MCF 10A (cell line): ENCODE measurements around the gene WDR76. TPM values are rescaled to one million over a fixed set of nuclear protein-coding genes. Genes with fewer than 3 reads are reported as not detected.

ENCODE experiments used
- BruUV-seq: library from RNA; stranded (reverse); fragments of 400-500 nt; replicated peaks from 2 replicates; lab custom pipeline; 2021; lab: Mats Ljungman, UMichigan
- CTCF ChIA-PET: fragments of 300-600 bp; sonication (Branson Sonifier 250); formaldehyde crosslinking; extraction: SDS; loops from one replicate; lab custom pipeline; 2021; ENCODE audit warnings: antibody characterized with exemption, inconsistent platforms; lab: Yijun Ruan, JAX
- POLR2A ChIA-PET: fragments of 300-600, 350-650 bp; sonication (Branson Sonifier 250); formaldehyde crosslinking; extraction: SDS; loops from one replicate; lab custom pipeline; 2020; ENCODE audit warnings: antibody characterized with exemption, inconsistent platforms; lab: Yijun Ruan, JAX
- DNase-seq: peaks from one replicate; pipeline ENCODE4 v3.0.0-alpha.2; 2018; ENCODE audit not compliant: unreplicated experiment
- H3K27ac Mint-ChIP-seq: one replicate; pipeline ENCODE4 v1.8.0; 2022; ENCODE audit warnings: mild to moderate bottlenecking, low read depth, mixed read lengths; ENCODE audit not compliant: unreplicated experiment
- H3K27me3 Mint-ChIP-seq: one replicate; pipeline ENCODE4 v1.8.0; 2022; ENCODE audit warnings: mixed read lengths; ENCODE audit not compliant: insufficient read depth, unreplicated experiment
- H3K36me3 Mint-ChIP-seq: one replicate; pipeline ENCODE4 v1.8.0; 2022; ENCODE audit warnings: mild to moderate bottlenecking, moderate library complexity, mixed read lengths; ENCODE audit not compliant: insufficient read depth, unreplicated experiment
- H3K4me1 Mint-ChIP-seq: one replicate; pipeline ENCODE4 v1.8.0; 2022; ENCODE audit warnings: mixed read lengths; ENCODE audit not compliant: insufficient read depth, unreplicated experiment
- H3K4me3 Mint-ChIP-seq: one replicate; pipeline ENCODE4 v1.8.0; 2022; ENCODE audit warnings: mild to moderate bottlenecking, moderate library complexity, mixed read lengths; ENCODE audit not compliant: unreplicated experiment
- H3K9me3 Mint-ChIP-seq: one replicate; pipeline ENCODE4 v1.8.0; 2022; ENCODE audit warnings: mixed read lengths; ENCODE audit not compliant: unreplicated experiment
- intact Hi-C: fragments of 100-400 bp; cut with micrococcal nuclease; formaldehyde crosslinking; loops from 2 replicates; pipeline ENCODE4 v1.14.1; 2022
- total RNA-seq: library from RNA; stranded (reverse); gene quantifications from 2 replicates; pipeline ENCODE4 v1.2.3, GENCODE V29; 2022
- TF ChIP-seq, protein P1 (sequence below): fragments of 200-600 bp; IDR thresholded peaks from one replicate; pipeline ENCODE4 v1.8.0; 2022; ENCODE audit warnings: antibody characterized with exemption, mild to moderate bottlenecking; ENCODE audit not compliant: unreplicated experiment

Gene WDR76
- total RNA-seq, 1 experiment from 2014 or later = 6.9 TPM

DNA sequence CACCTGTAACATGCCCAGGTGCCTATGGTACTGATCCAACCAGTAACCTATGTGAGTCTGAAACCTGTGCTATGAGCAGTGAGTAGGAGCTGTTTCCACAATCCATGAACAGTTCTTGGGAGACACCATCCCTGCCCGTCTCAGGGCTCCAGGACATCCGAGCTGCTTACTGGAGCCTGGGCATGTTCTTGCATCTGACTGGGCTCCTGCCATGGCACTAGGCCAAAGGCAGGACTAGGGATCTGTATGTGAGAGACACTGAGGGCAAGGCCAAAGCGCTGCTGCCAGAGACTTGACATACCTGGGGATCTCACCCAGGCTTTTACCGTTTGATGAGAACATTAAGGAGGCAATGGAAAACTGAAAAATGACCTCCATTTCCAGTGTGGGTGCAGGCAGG is 59.8 kb downstream of the WDR76 start:
- DNase-seq = no peak
- ChIA-PET POLR2A (no interaction called here), CTCF (interaction anchor here (0.7 to 1.6 kb wide), 4 partner anchors 14 to 180 kb away, joined by 3 to 13 read pairs (median 4); no protein-coding TSS in a partner anchor)
- no peaks in the 10 kb centered on the region for H3K9me3 Mint-ChIP-seq
- H3K36me3 Mint-ChIP-seq = peaks cover 5% of the 10 kb centered on the region
- no TSS peak for BruUV-seq
- no peak overlapping the region for H3K4me3 Mint-ChIP-seq
- no peaks in the 10 kb centered on the region for H3K27me3 Mint-ChIP-seq
- H3K4me1 Mint-ChIP-seq = no peaks in the 10 kb centered on the region
- no peak overlapping the region for H3K27ac Mint-ChIP-seq
- intact Hi-C loops = no loop called here
- TF ChIP-seq, protein P1, sequence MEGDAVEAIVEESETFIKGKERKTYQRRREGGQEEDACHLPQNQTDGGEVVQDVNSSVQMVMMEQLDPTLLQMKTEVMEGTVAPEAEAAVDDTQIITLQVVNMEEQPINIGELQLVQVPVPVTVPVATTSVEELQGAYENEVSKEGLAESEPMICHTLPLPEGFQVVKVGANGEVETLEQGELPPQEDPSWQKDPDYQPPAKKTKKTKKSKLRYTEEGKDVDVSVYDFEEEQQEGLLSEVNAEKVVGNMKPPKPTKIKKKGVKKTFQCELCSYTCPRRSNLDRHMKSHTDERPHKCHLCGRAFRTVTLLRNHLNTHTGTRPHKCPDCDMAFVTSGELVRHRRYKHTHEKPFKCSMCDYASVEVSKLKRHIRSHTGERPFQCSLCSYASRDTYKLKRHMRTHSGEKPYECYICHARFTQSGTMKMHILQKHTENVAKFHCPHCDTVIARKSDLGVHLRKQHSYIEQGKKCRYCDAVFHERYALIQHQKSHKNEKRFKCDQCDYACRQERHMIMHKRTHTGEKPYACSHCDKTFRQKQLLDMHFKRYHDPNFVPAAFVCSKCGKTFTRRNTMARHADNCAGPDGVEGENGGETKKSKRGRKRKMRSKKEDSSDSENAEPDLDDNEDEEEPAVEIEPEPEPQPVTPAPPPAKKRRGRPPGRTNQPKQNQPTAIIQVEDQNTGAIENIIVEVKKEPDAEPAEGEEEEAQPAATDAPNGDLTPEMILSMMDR = no peak

DNA sequence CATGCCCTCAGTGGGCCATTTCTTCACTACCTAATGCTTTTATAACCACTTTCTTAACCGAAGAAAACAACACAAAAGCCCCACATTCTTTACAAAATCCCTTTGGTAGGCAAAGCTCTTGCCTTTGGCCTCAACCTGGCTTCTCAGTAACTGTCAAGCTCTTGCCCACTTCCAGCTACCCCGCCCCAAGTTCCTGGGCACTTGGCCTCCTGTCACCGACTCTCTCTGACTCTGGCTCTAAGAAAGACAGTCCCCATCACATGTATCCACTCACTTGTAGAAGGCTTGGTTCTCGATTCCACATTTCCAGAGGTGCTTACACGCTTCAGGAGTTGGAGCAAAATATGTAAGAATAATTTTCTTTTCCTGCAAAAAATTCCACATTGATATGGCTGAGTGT is 61.1 kb downstream of the WDR76 start:
- Mint-ChIP-seq H3K36me3 (peaks cover 5% of the 10 kb centered on the region), H3K27me3 (no peaks in the 10 kb centered on the region), H3K4me3 (no peak overlapping the region), H3K9me3 (no peaks in the 10 kb centered on the region), H3K4me1 (no peaks in the 10 kb centered on the region), H3K27ac (no peak overlapping the region)
- CTCF ChIA-PET = no interaction called here
- POLR2A ChIA-PET = no interaction called here
- BruUV-seq = no TSS peak
- intact Hi-C loops = no loop called here
- DNase-seq = no peak
- TF ChIP-seq, protein P1 = no peak

DNA sequence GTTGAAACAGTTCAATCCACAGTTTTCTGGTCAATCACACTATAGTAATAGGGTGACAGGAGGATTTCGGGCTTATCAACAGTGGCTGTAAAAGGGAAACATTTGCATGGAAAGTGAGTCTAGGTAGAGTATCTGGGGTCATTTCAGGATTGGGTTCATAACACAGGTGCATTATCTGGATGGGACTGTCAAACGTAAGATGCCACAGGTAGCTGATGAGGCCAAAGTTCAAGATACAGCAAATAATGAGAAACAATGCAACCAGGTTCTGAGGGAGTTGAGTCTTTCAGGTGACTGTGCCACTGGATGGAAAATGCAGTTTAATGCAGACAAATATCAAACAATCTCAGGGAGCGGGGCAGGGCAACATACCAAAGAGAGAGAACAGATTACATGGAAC is 62.2 kb downstream of the WDR76 start:
- DNase-seq = no peak
- intact Hi-C loops = no loop called here
- Mint-ChIP-seq H3K4me1 (no peaks in the 10 kb centered on the region), H3K4me3 (no peak overlapping the region), H3K9me3 (no peaks in the 10 kb centered on the region), H3K27ac (no peak overlapping the region), H3K36me3 (peaks cover 5% of the 10 kb centered on the region), H3K27me3 (no peaks in the 10 kb centered on the region)
- no TSS peak for BruUV-seq
- TF ChIP-seq, protein P1 = no peak
- ChIA-PET POLR2A (no interaction called here), CTCF (interaction anchor here (0.5 kb wide), 2 partner anchors 134 to 1237 kb away, joined by 3 to 4 read pairs; no protein-coding TSS in a partner anchor)

DNA sequence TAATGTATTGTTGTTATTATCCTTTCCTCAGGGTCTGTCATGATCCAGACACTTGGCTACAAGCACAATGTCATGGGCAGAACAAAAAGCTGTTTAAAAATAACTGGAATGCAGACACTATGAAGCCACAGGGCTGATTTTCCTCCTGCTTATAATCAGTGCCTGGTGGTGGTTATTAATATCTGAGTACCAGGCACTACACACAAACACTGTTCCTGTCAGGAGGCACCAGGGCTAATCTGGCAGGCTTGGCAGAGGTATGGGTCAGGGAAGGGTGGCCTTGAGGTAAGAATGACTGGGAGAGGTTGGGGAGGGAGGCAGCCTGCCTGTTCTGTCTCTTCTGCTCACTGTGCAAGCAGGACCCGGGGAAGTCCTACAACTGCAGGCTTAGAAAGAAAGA is 67.2 kb downstream of the WDR76 start:
- BruUV-seq = no TSS peak
- intact Hi-C loops = no loop called here
- no peak overlapping the region for H3K27ac Mint-ChIP-seq
- TF ChIP-seq, protein P1 = no peak
- H3K4me3 Mint-ChIP-seq = no peak overlapping the region
- H3K27me3 Mint-ChIP-seq = no peaks in the 10 kb centered on the region
- no peaks in the 10 kb centered on the region for H3K36me3 Mint-ChIP-seq
- no peaks in the 10 kb centered on the region for H3K4me1 Mint-ChIP-seq
- CTCF ChIA-PET = interaction anchor here (0.9 to 2.3 kb wide), 2 partner anchors 10 to 172 kb away, joined by 7 read pairs; no protein-coding TSS in a partner anchor
- no peaks in the 10 kb centered on the region for H3K9me3 Mint-ChIP-seq
- POLR2A ChIA-PET = no interaction called here
- no peak for DNase-seq
